NCI-H2196 (cell line): ENCODE results near the gene LIPT1.
A peak's percentile ranks its signal among the peaks of the same experiment; 100 is the strongest.
"Not testable (repeated sequence)": the region's sequence is repeated elsewhere in the genome, so short reads cannot be mapped to it uniquely, and the experiment has no call there.

Source experiments
- DNase-seq: peaks from one replicate; lab custom pipeline; 2025; ENCODE audit not compliant: unreplicated experiment; lab: John Stamatoyannopoulos, UW

LIPT1 gene

GRCh38 chr2:99171377-99172140 lies 16.8 kb downstream of the LIPT1 start:
- no peak for DNase-seq

DNA sequence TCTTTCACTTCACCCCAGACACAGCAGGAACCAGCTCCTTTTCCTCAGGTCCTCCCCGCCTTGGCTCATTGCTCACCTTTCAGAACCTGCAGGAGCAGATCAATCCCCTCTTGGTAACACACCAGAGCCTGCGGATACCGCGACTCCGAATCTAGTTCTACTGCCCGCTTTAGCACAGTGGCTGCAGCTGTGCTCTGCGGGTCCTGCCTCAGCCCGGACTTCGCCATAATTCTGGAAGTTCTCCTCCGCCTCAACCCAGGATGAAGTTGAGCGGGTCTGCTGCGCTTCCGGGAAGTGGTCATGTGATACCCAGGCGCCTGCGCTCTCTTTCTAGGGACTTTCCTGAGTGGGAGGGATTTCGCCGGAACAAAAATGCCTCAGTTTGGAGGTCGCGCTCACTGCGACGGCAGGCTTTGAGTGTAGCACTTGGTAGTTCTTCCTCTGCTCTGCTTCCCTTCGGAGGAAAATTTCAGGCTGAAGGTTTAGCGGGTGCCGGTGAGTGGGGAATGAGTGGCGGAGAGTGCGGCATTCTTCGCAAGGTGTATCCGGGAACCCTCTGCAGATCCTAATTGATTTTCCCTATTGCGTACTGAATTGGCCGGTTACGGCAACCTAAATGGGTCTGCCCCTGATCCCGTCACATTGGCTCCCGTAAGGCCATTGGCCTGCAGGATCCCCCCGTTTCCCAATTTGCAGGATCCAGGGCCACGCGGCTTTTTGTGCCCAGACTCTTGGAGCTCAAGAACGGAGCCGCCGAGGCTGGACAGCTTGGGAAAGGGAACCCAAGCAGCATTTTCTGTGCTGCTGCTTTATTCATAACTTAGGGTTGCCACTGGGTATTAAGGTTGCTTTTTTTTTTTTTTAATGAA lies 26.2 kb downstream of the LIPT1 start, which contains the start of the genes MITD1 and MRPL30:
Gene MITD1, minus strand, starts transcription at position 304 of the 869 bp plus-strand sequence. Its CDS starts 77 bp downstream, at position 227.
Gene MRPL30, plus strand, starts transcription at position 430 of the 869 bp plus-strand sequence. CDS start 5,020 bp downstream, outside the sequence.
- DNase-seq: peak; percentile 92

DNA sequence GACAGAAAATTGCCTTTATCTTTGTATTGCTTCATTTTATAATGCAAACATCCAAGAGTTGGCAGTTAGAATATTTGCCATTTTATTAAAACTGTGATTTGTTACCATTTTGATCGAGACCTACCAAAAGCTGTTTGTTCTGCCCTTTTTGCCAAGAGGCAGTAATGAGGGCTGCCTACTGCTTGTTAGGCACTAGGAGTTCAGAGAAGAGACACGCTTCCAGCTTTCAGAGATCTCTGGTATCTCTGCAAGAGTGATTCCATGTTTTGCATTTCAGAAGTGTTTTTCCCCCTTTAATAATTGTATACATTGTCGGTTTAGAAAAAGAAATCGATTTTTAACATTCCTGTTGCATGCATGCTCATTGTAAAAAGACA lies 26.8 kb downstream of the LIPT1 start:
- DNase-seq: no peak

DNA sequence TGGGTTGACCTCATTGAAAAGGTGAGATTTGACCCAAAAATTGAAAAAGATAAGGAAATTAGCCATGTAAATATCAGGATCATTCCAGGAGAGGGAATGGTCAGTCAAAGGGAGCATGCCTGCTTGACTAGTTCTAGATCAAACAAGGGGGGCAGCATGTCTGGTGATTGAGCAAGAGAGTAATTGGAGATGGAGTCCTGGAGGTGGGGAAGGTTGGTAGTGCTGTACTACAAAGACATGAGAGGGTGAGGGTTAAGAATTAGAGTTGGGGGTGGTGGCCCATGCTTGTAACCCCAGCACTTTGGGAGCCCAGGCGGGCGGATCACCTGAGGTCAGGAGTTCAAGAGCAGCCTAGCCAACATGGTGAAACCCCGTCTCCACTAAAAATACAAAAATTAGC lies 28.3 kb downstream of the LIPT1 start:
- peak; percentile 8 for DNase-seq

GRCh38 chr2:99184811-99185210 lies 30.0 kb downstream of the LIPT1 start:
- DNase-seq: no peak

GRCh38 chr2:99187011-99187410 lies 32.2 kb downstream of the LIPT1 start:
- no peak for DNase-seq

DNA sequence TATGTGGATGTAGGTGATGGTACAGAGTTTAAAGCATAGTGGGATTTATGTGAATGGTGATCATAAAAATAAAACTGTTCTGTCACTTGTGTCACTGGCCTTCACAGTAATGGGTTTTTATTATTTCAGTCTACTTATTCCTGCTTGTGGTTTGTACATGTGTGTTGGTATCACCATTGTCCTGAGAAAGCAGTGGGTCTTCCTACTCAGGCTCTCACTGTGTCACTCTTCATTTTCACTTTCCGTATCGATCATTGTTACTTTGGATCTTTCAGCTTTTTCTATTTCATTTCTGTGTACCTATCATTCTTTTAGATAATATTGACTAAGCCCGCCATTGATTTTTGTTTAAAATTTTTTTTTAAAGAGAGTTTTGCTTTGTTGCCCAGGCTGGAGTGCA lies 33.6 kb downstream of the LIPT1 start:
- no peak for DNase-seq

GRCh38 chr2:99190548-99190947 lies 35.8 kb downstream of the LIPT1 start:
- DNase-seq: no peak

DNA sequence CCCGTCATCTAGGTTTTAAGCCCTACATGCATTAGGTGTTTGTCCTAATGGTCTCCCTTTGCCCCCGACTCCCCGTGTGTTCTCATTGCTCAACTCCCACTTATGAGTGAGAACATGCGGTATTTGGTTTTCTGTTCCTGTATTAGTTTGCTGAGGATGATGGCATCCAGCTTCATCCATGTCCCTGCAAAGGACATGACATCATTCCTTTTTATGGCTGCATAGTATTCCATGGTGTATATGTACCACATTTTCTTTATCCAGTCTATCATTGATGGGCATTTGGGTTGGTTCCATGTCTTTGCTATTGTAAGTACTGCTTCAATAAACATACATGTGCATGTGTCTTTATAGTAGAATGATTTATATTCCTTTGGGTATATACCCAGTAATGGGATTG lies 37.6 kb downstream of the LIPT1 start:
- DNase-seq: not testable (repeated sequence)

- DNase-seq: no peak
These were observed 43.5 kb downstream of the LIPT1 start for GRCh38 chr2:99198103-99198841.

DNA sequence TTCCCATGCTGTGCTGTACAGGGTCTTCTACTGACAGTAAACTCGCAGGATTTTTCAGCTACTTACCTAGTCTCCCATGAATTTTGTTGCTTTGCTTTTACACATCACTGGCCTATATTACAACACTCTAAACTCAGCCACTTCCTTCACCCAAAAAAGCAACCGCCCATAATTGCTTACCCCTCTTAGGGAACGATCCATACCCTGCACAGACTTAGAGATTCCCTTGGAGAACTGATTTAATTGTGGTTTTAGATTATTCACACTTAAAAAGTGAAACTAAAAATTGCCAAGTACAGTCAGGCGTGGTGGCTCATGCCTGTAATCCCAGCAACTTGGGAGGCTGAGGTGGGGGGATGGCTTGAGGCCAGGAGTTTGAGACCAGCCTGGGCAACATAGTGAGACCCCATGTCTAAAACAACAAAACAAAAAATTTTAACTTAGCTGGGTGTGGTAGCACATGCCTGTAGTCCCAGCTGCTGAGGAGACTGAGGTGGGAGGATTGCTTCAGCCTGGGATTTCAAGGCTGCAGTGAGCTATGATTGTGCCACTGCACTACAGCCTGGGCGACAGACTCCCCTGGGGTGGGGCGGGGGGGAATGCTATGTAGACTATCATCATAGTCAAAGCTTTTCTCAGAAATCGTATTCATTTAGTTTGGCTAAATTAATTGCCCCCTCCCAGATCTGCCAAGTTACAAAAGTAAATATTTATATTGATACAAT lies 45.5 kb downstream of the LIPT1 start:
- no peak for DNase-seq

DNA sequence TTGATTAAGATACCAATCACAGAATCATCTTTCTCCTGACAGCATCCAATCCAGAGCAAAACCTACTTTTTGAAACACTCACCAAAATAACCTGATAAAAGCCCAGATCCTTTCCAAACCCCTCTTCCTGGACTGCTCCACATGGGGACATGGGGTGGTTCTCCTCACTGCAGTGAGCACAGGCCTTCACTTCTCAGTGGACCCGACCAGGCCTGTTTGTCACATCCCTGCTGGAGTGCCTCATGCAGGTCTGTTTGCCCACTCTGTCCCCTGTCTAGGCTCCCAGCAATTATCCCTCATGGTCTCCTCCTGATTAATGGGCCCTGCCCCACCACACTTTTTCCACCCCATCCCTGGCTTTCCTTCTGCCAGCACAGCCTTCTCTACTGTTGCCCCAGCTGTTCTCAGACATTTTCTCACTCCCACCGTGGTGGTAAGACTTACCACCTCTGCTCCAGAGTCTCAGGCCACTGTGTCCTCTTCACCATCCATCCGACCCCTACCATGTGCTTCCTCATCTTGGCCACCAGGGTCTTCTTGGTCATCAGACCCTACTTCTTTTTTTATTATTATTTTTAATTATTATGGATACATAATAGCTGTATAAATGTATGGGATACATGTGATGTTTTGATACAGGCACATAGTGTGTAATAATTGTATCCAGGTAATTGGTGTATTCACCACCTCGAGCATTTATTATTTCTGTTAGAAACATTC lies 47.4 kb downstream of the LIPT1 start:
- DNase-seq: no peak

DNA sequence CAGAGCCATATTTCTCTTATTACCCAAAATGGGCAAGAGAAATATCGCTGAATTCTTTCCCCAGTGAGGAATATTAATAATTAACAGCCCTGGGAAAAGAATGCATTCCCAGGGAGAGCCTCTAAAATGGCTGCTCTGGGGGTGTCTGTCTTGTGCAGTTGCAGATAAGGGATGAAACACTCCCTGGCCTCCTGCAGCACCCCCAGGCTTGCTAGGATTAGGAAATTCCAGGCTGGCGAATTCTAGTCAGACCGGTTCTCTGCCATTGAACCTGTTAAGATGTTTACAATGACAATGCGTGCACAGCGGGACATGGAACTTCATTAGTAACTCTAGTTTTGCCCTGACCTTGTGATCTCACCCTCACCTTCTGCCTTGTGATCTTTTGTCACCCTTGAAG lies 50.7 kb downstream of the LIPT1 start:
- DNase-seq: no peak
